ENCODE data around the gene FASTK.

FASTK gene

DNA sequence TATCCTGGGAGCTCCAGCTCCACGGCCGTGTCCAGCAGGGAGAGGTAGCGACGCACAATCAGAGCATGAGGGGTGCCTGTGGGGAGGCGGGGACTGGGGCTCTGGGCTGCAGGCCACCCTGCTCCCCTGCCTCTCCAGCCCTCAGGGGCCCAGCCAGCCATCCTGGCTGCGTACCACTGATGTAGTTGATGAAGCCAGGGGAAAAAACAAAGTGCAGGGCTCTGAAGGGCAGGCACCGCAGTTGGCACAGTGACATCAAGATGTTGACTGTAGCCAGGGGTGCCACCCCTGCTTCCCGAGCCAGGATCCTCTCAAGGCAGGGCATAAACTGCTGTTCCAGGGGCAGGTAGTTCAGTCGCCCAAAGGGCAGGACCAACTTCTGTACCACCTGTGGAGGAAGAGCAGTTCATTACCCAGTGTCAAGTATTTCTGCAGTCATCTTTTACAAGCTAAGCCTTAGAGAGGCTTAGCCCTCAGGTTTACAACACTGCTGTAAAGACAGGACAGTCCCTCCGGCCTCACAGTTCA, 2.8 kb downstream of the FASTK start (continued):
- no peak for TF ChIP-seq ESRRG (CRISPR knock-in tag; IDR thresholded peaks at IDR 0.05)
- TF ChIP-seq RARB (CRISPR knock-in tag; IDR thresholded peaks at IDR 0.05) = no peak
- no peak for TF ChIP-seq TCF4 (CRISPR knock-in tag; IDR thresholded peaks at IDR 0.05; ENCODE audit: borderline replicate concordance)
- no peak for TF ChIP-seq TOX (CRISPR knock-in tag; IDR thresholded peaks at IDR 0.05; ENCODE audit: borderline replicate concordance)

DNA sequence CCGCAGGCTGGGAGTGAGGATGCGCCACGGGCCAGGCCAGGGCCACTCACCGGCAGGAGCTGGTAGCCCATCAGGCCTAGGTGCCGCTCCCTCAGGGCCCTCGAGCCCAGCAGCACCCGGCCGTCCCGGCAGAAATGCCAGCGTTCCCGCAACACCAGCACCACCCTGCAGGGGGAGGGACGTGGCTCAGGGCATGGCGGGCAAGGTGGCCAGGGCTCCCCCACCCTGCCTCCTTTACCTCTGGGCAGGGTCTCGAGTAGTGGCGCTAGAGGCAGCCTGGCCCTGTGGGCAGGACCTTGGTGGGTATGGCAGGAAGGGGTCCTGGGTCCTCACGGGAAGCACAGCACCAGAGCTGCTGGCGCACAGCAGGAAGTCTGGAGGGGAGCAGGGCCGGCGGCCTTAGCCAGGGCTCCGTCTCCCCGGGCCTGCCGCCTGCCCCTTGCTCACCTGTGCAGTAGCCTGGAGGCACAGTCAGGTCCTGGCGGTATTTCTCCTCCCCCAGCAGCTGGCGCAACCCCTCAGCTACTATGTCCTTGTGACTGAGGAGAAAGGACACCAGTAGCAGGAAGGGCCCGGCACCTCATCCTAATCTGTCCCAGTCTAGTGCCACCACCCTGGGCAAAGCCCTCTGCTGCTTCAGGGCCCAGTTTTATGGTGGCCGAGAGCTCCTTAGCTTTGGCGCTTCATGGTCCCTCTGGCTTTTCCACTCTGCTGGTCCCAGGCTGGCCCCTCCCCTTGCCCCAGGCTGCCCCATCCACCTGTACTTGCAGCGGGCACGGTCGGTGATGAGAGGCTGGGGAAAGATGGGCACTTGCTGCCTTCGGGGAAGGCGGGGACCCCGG, 3.5 kb downstream of the FASTK start:
- TF ChIP-seq GLIS3 (CRISPR knock-in tag; IDR thresholded peaks at IDR 0.05) (0 out of 2 replicates have a peak, but pooled peaks have one; percentile 47), SNAI2 (CRISPR knock-in tag; IDR thresholded peaks at IDR 0.05) (no peak)
- peak; percentile 15 for ATAC-seq

DNA sequence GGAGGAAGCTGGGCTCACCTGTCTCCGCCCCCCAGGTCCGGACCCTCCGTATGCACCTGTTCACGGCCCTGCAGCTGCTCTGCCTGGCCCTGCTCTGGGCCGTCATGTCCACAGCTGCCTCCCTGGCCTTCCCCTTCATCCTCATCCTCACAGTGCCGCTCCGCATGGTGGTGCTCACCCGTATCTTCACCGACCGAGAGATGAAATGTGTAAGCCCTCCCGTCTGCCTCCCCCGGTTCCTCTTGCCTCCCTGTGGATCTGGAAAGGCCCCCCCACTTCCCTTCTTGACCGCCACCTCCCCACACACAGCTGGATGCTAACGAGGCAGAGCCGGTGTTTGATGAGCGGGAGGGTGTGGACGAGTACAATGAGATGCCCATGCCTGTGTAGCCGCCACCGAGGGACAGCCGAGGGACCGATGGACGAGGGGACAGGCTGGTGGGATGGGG, 4.6 kb downstream of the FASTK start:
- no peak for TF ChIP-seq ZNF565 (CRISPR knock-in tag; conservative IDR thresholded peaks at IDR 0.05; ENCODE audit: low read depth)
- TF ChIP-seq CSDC2 (CRISPR knock-in tag; IDR thresholded peaks at IDR 0.05) = no peak
- no peak for TF ChIP-seq TCF4 (CRISPR knock-in tag; IDR thresholded peaks at IDR 0.05; ENCODE audit: borderline replicate concordance)
- TF ChIP-seq OSR1 (CRISPR knock-in tag; IDR thresholded peaks at IDR 0.05) = no peak

DNA sequence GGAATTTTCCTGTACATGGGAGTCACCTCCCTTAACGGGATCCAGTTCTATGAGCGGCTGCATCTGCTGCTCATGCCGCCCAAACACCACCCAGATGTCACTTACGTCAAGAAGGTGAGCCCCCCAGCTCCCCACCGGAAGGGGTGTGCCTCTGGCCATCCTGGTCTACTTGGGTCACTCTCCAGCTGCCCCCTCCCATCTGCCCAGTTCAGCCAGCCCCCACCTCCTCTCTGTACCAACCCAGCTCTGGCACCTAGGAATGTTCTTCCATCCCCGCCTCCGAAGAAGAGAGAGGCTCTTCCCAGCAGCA, 5.0 kb downstream of the FASTK start:
- ATAC-seq = no peak
- TF ChIP-seq, protein P1, sequence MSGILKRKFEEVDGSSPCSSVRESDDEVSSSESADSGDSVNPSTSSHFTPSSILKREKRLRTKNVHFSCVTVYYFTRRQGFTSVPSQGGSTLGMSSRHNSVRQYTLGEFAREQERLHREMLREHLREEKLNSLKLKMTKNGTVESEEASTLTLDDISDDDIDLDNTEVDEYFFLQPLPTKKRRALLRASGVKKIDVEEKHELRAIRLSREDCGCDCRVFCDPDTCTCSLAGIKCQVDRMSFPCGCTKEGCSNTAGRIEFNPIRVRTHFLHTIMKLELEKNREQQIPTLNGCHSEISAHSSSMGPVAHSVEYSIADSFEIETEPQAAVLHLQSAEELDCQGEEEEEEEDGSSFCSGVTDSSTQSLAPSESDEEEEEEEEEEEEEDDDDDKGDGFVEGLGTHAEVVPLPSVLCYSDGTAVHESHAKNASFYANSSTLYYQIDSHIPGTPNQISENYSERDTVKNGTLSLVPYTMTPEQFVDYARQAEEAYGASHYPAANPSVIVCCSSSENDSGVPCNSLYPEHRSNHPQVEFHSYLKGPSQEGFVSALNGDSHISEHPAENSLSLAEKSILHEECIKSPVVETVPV (CRISPR knock-in tag; IDR thresholded peaks at IDR 0.05) = no peak
- TF ChIP-seq, protein P2, sequence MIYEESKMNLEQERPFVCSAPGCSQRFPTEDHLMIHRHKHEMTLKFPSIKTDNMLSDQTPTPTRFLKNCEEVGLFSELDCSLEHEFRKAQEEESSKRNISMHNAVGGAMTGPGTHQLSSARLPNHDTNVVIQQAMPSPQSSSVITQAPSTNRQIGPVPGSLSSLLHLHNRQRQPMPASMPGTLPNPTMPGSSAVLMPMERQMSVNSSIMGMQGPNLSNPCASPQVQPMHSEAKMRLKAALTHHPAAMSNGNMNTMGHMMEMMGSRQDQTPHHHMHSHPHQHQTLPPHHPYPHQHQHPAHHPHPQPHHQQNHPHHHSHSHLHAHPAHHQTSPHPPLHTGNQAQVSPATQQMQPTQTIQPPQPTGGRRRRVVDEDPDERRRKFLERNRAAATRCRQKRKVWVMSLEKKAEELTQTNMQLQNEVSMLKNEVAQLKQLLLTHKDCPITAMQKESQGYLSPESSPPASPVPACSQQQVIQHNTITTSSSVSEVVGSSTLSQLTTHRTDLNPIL (CRISPR knock-in tag; IDR thresholded peaks at IDR 0.05; ENCODE audit: low read depth) = no peak
- TF ChIP-seq ZC3H10 (CRISPR knock-in tag; IDR thresholded peaks at IDR 0.05) = no peak
- TF ChIP-seq GLIS3 (CRISPR knock-in tag; IDR thresholded peaks at IDR 0.05) = no peak
- no peak for TF ChIP-seq ZNF70 (CRISPR knock-in tag; IDR thresholded peaks at IDR 0.05)
- TF ChIP-seq SNAI2 (CRISPR knock-in tag; IDR thresholded peaks at IDR 0.05) = no peak
- TF ChIP-seq, protein P3, sequence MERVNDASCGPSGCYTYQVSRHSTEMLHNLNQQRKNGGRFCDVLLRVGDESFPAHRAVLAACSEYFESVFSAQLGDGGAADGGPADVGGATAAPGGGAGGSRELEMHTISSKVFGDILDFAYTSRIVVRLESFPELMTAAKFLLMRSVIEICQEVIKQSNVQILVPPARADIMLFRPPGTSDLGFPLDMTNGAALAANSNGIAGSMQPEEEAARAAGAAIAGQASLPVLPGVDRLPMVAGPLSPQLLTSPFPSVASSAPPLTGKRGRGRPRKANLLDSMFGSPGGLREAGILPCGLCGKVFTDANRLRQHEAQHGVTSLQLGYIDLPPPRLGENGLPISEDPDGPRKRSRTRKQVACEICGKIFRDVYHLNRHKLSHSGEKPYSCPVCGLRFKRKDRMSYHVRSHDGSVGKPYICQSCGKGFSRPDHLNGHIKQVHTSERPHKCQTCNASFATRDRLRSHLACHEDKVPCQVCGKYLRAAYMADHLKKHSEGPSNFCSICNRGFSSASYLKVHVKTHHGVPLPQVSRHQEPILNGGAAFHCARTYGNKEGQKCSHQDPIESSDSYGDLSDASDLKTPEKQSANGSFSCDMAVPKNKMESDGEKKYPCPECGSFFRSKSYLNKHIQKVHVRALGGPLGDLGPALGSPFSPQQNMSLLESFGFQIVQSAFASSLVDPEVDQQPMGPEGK (CRISPR knock-in tag; IDR thresholded peaks at IDR 0.05; ENCODE audit: borderline replicate concordance) = no peak
- TF ChIP-seq ZFP3 (CRISPR knock-in tag; IDR thresholded peaks at IDR 0.05) = no peak

More for the DNA sequence above, 4.6 kb downstream of the FASTK start:
- ATAC-seq = no peak

DNA sequence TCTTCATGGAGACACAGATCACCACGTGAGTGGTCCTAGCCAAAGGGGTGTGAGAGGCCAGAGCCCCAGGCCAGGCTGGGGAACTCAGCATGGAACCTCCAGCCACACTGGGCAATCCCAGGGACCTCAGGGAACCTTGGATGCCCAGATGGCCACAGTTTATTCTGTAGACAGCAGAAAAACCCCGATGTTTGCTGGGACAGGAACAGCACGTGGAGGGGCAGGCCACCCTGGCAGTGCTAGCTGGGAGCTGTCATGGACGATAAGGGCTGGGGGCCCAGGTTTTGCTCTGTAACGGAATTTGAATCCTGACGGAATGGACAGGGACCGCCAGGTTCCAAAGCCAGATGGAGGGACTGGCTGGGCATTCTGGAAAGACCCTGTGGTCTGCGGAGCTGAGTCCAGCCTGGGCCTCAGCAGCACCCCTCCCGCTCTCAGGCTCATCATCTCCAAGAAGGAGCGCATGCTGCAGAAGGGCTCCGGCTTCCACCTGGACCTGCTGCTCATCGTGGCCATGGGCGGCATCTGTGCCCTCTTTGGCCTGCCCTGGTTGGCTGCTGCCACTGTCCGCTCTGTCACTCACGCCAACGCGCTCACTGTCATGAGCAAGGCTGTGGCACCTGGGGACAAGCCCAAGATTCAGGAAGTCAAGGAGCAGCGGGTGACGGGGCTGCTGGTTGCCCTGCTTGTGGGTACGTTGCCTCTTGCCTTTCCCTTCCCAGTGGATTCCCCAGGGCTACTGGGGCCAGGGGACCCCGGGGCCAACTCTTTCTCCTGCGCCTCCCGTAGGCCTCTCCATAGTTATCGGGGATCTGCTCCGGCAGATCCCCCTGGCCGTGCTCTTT, 5.6 kb downstream of the FASTK start:
- TF ChIP-seq, protein P3 (CRISPR knock-in tag; IDR thresholded peaks at IDR 0.05; ENCODE audit: borderline replicate concordance) = no peak
- TF ChIP-seq TCF4 (CRISPR knock-in tag; IDR thresholded peaks at IDR 0.05; ENCODE audit: borderline replicate concordance) (no peak), ZFP3 (CRISPR knock-in tag; IDR thresholded peaks at IDR 0.05) (no peak), GLIS3 (CRISPR knock-in tag; IDR thresholded peaks at IDR 0.05) (no peak), ARNTL (CRISPR knock-in tag; IDR thresholded peaks at IDR 0.05; ENCODE audit: borderline replicate concordance, low read depth) (no peak), OSR1 (CRISPR knock-in tag; IDR thresholded peaks at IDR 0.05) (no peak), ZC3H10 (CRISPR knock-in tag; IDR thresholded peaks at IDR 0.05) (no peak), PPARA (CRISPR knock-in tag; IDR thresholded peaks at IDR 0.05; ENCODE audit: borderline replicate concordance) (no peak), CSDC2 (CRISPR knock-in tag; IDR thresholded peaks at IDR 0.05) (no peak), ESRRG (CRISPR knock-in tag; IDR thresholded peaks at IDR 0.05) (no peak), ISL1 (CRISPR knock-in tag; IDR thresholded peaks at IDR 0.05) (no peak)
- TF ChIP-seq, protein P4, sequence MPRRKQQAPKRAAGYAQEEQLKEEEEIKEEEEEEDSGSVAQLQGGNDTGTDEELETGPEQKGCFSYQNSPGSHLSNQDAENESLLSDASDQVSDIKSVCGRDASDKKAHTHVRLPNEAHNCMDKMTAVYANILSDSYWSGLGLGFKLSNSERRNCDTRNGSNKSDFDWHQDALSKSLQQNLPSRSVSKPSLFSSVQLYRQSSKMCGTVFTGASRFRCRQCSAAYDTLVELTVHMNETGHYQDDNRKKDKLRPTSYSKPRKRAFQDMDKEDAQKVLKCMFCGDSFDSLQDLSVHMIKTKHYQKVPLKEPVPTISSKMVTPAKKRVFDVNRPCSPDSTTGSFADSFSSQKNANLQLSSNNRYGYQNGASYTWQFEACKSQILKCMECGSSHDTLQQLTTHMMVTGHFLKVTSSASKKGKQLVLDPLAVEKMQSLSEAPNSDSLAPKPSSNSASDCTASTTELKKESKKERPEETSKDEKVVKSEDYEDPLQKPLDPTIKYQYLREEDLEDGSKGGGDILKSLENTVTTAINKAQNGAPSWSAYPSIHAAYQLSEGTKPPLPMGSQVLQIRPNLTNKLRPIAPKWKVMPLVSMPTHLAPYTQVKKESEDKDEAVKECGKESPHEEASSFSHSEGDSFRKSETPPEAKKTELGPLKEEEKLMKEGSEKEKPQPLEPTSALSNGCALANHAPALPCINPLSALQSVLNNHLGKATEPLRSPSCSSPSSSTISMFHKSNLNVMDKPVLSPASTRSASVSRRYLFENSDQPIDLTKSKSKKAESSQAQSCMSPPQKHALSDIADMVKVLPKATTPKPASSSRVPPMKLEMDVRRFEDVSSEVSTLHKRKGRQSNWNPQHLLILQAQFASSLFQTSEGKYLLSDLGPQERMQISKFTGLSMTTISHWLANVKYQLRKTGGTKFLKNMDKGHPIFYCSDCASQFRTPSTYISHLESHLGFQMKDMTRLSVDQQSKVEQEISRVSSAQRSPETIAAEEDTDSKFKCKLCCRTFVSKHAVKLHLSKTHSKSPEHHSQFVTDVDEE (CRISPR knock-in tag; IDR thresholded peaks at IDR 0.05) = no peak
- TF ChIP-seq, protein P2 (CRISPR knock-in tag; IDR thresholded peaks at IDR 0.05; ENCODE audit: low read depth) = no peak
- no peak for ATAC-seq

All from SK-N-SH treated with all-trans-retinoic acid at 6 μM for 48 hours (cell line).